Liver (tissue), 9 donors: ENCODE measurements around the gene PROK1. TPM values are rescaled to one million over a fixed set of nuclear protein-coding genes. Genes with fewer than 3 reads are reported as not detected.

Experiments
- DNase-seq: peaks from one replicate; pipeline ENCODE4 v3.0.0-alpha.2; 2017; ENCODE audit warnings: low spot score
- H3K27ac ChIP-seq, 2 donors: one replicate each; pipeline ENCODE4 v1.7.0; 2013; ENCODE audit warnings: inconsistent platforms in 2 of 2, low read length in 2 of 2, control low read depth in 1 of 2, low read depth in 1 of 2, mild to moderate bottlenecking in 1 of 2
- H3K27me3 ChIP-seq, 4 donors: one replicate each; pipeline versions ENCODE4 v1.6.1 to v1.7.0; 2013; ENCODE audit warnings: low read length in 3 of 4, inconsistent platforms in 1 of 4, mild to moderate bottlenecking in 1 of 4, moderate library complexity in 1 of 4; ENCODE audit not compliant: control insufficient read depth in 4 of 4, insufficient read depth in 4 of 4
- H3K36me3 ChIP-seq, 4 donors: one replicate each; pipeline versions ENCODE4 v1.6.1 to v1.7.0; 2013; ENCODE audit warnings: low read length in 3 of 4, mild to moderate bottlenecking in 3 of 4, low read depth in 1 of 4, moderate library complexity in 1 of 4; ENCODE audit not compliant: control insufficient read depth in 4 of 4, insufficient read depth in 3 of 4
- H3K4me1 ChIP-seq, 4 donors: one replicate each; pipeline versions ENCODE4 v1.6.1 to v1.7.0; 2013; ENCODE audit warnings: low read length in 3 of 4, mild to moderate bottlenecking in 3 of 4, moderate library complexity in 1 of 4; ENCODE audit not compliant: control insufficient read depth in 4 of 4, insufficient read depth in 4 of 4
- H3K4me3 ChIP-seq, 3 donors: one replicate each; pipeline versions ENCODE4 v1.6.1 to v1.7.0; 2013; ENCODE audit warnings: low read length in 3 of 3, control low read depth in 1 of 3, low read depth in 1 of 3, mild to moderate bottlenecking in 1 of 3
- H3K9ac ChIP-seq, 2 donors: one replicate each; pipeline ENCODE4 v1.7.0; 2013; ENCODE audit warnings: low read length in 2 of 2, mild to moderate bottlenecking in 2 of 2, moderate library complexity in 2 of 2, control low read depth in 1 of 2, low read depth in 1 of 2
- H3K9me3 ChIP-seq, 4 donors: one replicate each; pipeline versions ENCODE4 v1.6.1 to v1.7.0; 2013; ENCODE audit warnings: low read length in 3 of 4; ENCODE audit not compliant: control insufficient read depth in 4 of 4
- CTCF ChIP-seq: fragments of 150-350 bp; IDR thresholded peaks from 2 replicates; pipeline ENCODE4 v1.5.1; 2017; ENCODE audit warnings: improper control_type of control experiment, low read depth, low read length; ENCODE audit not compliant: missing input control
- EGR1 ChIP-seq, 2 donors: IDR thresholded peaks; 2 replicates each; pipeline ENCODE4 v1.6.1; 2016 to 2018; ENCODE audit warnings: antibody characterized with exemption in 2 of 2, low read depth in 2 of 2
- FOXA1 ChIP-seq: IDR thresholded peaks from 2 replicates; pipeline ENCODE4 v1.6.1; 2016; ENCODE audit warnings: antibody characterized with exemption
- FOXA2 ChIP-seq: IDR thresholded peaks from 2 replicates; pipeline ENCODE4 v1.6.1; 2016; ENCODE audit warnings: antibody characterized with exemption
- GABPA ChIP-seq, 2 donors: IDR thresholded peaks in 1 of 2; conservative IDR thresholded peaks in 1 of 2; 2 replicates each; pipeline ENCODE4 v1.6.1; 2016; ENCODE audit warnings: antibody characterized with exemption in 2 of 2, mild to moderate bottlenecking in 1 of 2, moderate library complexity in 1 of 2
- HNF4A ChIP-seq, 2 donors: conservative IDR thresholded peaks; 2 replicates each; pipeline ENCODE4 v1.6.1; 2016; ENCODE audit warnings: antibody characterized with exemption in 2 of 2, mild to moderate bottlenecking in 2 of 2
- HNF4G ChIP-seq: IDR thresholded peaks from 2 replicates; pipeline ENCODE4 v1.6.1; 2016; ENCODE audit warnings: antibody characterized with exemption
- JUND ChIP-seq, 2 donors: IDR thresholded peaks; 2 replicates each; pipeline ENCODE4 v1.6.1; 2016; ENCODE audit warnings: antibody characterized with exemption in 2 of 2
- MAX ChIP-seq: IDR thresholded peaks from 2 replicates; pipeline ENCODE4 v1.6.1; 2016; ENCODE audit warnings: antibody characterized with exemption
- NR2F2 ChIP-seq: IDR thresholded peaks from 2 replicates; pipeline ENCODE4 v1.6.1; 2016; ENCODE audit warnings: antibody characterized with exemption
- RAD21 ChIP-seq, 2 donors: IDR thresholded peaks; 2 replicates each; pipeline ENCODE4 v1.6.1; 2016; ENCODE audit warnings: antibody characterized with exemption in 2 of 2, mild to moderate bottlenecking in 2 of 2
- REST ChIP-seq: IDR thresholded peaks from 2 replicates; pipeline ENCODE4 v1.6.1; 2016; ENCODE audit warnings: antibody characterized with exemption, mild to moderate bottlenecking
- RXRA ChIP-seq, 2 donors: IDR thresholded peaks; 2 replicates each; pipeline ENCODE4 v1.6.1; 2017 to 2018; ENCODE audit warnings: antibody characterized with exemption in 2 of 2, mild to moderate bottlenecking in 1 of 2
- SP1 ChIP-seq: IDR thresholded peaks from 2 replicates; pipeline ENCODE4 v1.6.1; 2018; ENCODE audit warnings: antibody characterized with exemption, mild to moderate bottlenecking
- TAF1 ChIP-seq: conservative IDR thresholded peaks from 2 replicates; pipeline ENCODE4 v1.6.1; 2016; ENCODE audit warnings: antibody characterized with exemption, mild to moderate bottlenecking
- YY1 ChIP-seq: IDR thresholded peaks from 2 replicates; pipeline ENCODE4 v1.6.1; 2016; ENCODE audit warnings: antibody characterized with exemption, mild to moderate bottlenecking
- WGBS: extraction: QIAGEN DNeasy Blood & Tissue Kit; methylation state at CpG from one replicate; pipeline ENCODE4 v1.1.7; 2013; 5-methylcytosine and 5-hydroxymethylcytosine counted together
- polyA plus RNA-seq, 2 donors: library from polyadenylated mRNA; stranded (reverse) in 1 of 2; unstranded in 1 of 2; fragments of 200-250 nt in 1 of 2; fragments of >200 nt in 1 of 2; fragmentation: Nextera tagmentation in 1 of 2; extraction: Ambion mirVana in 1 of 2; gene quantifications; one replicate each; pipeline versions ENCODE4 v1.2.1 to v1.2.3, GENCODE V29; 2013 to 2015
- total RNA-seq, 2 donors: library from RNA; depleted of rRNA; stranded (reverse); fragments of >200 nt; gene quantifications; one replicate each; pipeline ENCODE4 v1.2.3, GENCODE V29; 2014
- TF ChIP-seq, protein P1 (sequence below): IDR thresholded peaks from 2 replicates; pipeline ENCODE4 v1.6.1; 2016; ENCODE audit warnings: antibody characterized with exemption
- TF ChIP-seq, protein P2 (sequence below): IDR thresholded peaks from 2 replicates; pipeline ENCODE4 v1.6.1; 2016; ENCODE audit warnings: antibody characterized with exemption
- donor health status: healthy.
- donor health status: healthy.
- donor health status: healthy.
- donor health status: healthy.
- donor health status: healthy.

The PROK1 gene
- total and polyA plus RNA-seq, 4 donors = 0.03 TPM; not detected in 3

DNA sequence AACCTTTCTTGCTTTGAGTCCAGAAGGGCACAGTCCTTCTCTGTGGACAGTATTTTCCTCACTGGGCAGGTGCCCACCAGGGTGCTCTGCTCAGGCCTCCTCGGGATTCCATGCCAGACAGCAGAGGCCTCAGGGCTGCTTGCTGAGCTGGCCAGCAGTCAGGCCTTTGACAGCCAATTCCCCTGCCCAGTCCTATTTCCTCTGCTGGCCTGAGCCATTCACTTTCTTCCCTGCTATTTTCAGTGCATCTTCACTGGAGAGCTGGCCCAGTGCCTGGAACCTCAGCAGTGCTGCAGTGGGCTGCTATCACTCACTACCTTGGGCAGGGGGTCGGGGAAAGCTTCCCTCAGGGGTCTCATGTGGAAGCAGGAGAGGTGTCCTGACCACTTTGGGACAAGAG, 34.8 kb downstream of the PROK1 start:
- no peaks in the 10 kb centered on the region for H3K9me3 ChIP-seq
- no peak overlapping the region for H3K9ac ChIP-seq
- no peak for DNase-seq
- 46% methylated on average over 2 of the region's 2 CpGs for WGBS
- H3K27me3 ChIP-seq = no peaks in the 10 kb centered on the region
- no peaks in the 10 kb centered on the region for H3K36me3 ChIP-seq
- no peak overlapping the region for H3K4me3 ChIP-seq
- no peak overlapping the region for H3K27ac ChIP-seq
- TF ChIP-seq TAF1 (no peak), RXRA (IDR thresholded peaks at IDR 0.05) (no peak), YY1 (no peak), RAD21 (IDR thresholded peaks at IDR 0.05) (no peak), SP1 (no peak), JUND (IDR thresholded peaks at IDR 0.05) (no peak), EGR1 (IDR thresholded peaks at IDR 0.05; ENCODE audit: low read depth in 2 of 2) (no peak), GABPA (IDR thresholded peaks at IDR 0.05 in 1 of 2, conservative IDR thresholded peaks at IDR 0.05 in 1 of 2) (no peak), REST (no peak), MAX (no peak), NR2F2 (no peak), HNF4A (conservative IDR thresholded peaks at IDR 0.05) (no peak), HNF4G (no peak), FOXA1 (no peak), CTCF (no peak), FOXA2 (no peak)
- TF ChIP-seq, protein P1, sequence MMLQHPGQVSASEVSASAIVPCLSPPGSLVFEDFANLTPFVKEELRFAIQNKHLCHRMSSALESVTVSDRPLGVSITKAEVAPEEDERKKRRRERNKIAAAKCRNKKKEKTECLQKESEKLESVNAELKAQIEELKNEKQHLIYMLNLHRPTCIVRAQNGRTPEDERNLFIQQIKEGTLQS = no peak
- TF ChIP-seq, protein P2, sequence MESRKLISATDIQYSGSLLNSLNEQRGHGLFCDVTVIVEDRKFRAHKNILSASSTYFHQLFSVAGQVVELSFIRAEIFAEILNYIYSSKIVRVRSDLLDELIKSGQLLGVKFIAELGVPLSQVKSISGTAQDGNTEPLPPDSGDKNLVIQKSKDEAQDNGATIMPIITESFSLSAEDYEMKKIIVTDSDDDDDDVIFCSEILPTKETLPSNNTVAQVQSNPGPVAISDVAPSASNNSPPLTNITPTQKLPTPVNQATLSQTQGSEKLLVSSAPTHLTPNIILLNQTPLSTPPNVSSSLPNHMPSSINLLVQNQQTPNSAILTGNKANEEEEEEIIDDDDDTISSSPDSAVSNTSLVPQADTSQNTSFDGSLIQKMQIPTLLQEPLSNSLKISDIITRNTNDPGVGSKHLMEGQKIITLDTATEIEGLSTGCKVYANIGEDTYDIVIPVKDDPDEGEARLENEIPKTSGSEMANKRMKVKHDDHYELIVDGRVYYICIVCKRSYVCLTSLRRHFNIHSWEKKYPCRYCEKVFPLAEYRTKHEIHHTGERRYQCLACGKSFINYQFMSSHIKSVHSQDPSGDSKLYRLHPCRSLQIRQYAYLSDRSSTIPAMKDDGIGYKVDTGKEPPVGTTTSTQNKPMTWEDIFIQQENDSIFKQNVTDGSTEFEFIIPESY = no peak
- peaks cover 0 to 2% (median under 1%) of the 10 kb centered on the region in 4 donors for H3K4me1 ChIP-seq
